Thoracic aorta (tissue), 2 donors: Measurements from ENCODE around the gene FLVCR1. TPM values are rescaled to one million over a fixed set of nuclear protein-coding genes. Genes with fewer than 3 reads are reported as not detected.

Experiments used
- ATAC-seq: fragments of 150-250 bp; one replicate; pipeline ENCODE4 v1.8.0; 2017; ENCODE audit warnings: low read depth; ENCODE audit not compliant: insufficient number of reproducible peaks, low FRiP score
- DNase-seq: peaks from one replicate; pipeline ENCODE4 v3.0.0-alpha.2; 2020; ENCODE audit warnings: low spot score
- H3K27ac ChIP-seq, 2 donors: fragments of 200-600 bp; sonication (generic); 1 replicate in 1 of 2; 2 replicates in 1 of 2; pipeline ENCODE4 v1.5.1; 2016; ENCODE audit warnings: mild to moderate bottlenecking in 2 of 2, moderate library complexity in 2 of 2
- H3K27me3 ChIP-seq: fragments of 200-600 bp; sonication (generic); replicated peaks from 2 replicates; pipeline ENCODE4 v1.6.0; 2016; ENCODE audit warnings: mild to moderate bottlenecking; ENCODE audit not compliant: insufficient read depth
- H3K36me3 ChIP-seq: fragments of 200-600 bp; sonication (generic); one replicate; pipeline ENCODE4 v1.5.1; 2016
- H3K4me1 ChIP-seq, 2 donors: fragments of 200-600 bp; sonication (generic); 1 replicate in 1 of 2; 2 replicates in 1 of 2; pipeline versions ENCODE4 v1.5.1 to v1.6.0; 2016; ENCODE audit warnings: low read depth in 2 of 2, mild to moderate bottlenecking in 1 of 2; ENCODE audit not compliant: control insufficient read depth in 1 of 2
- H3K4me3 ChIP-seq: fragments of 200-600 bp; sonication (generic); 2 replicates; pipeline ENCODE4 v1.5.1; 2016; ENCODE audit warnings: mild to moderate bottlenecking
- H3K9me3 ChIP-seq: fragments of 200-600 bp; sonication (generic); 2 replicates; pipeline ENCODE4 v1.5.1; 2016
- CTCF ChIP-seq: fragments of 200-600 bp; sonication (generic); IDR thresholded peaks from one replicate; pipeline ENCODE4 v1.5.1; 2019; ENCODE audit warnings: antibody characterized with exemption
- total RNA-seq, 2 donors: library from RNA; depleted of rRNA; stranded (reverse); fragments of >200 nt; gene quantifications; one replicate each; pipeline versions ENCODE4 v1.1.0 to v1.2.3, GENCODE V29; 2016

FLVCR1 gene
- total RNA-seq, 2 donors from 2014 or later: 7.6 to 12.0 TPM

GRCh38 chr1:212822956-212823355, 35.1 kb upstream of the FLVCR1 start:
- H3K9me3 ChIP-seq: peaks cover 13% of the 10 kb centered on the region
- TF ChIP-seq CTCF: no peak
- no peak overlapping the region for H3K27ac ChIP-seq
- H3K4me3 ChIP-seq: no peak overlapping the region
- no peaks in the 10 kb centered on the region for H3K27me3 ChIP-seq
- no peaks in the 10 kb centered on the region for H3K4me1 ChIP-seq
- ATAC-seq (no peak), DNase-seq (no peak)
- no peaks in the 10 kb centered on the region for H3K36me3 ChIP-seq

- H3K9me3 ChIP-seq: peaks cover 13% of the 10 kb centered on the region
- no peak for TF ChIP-seq CTCF
- H3K4me3 ChIP-seq: no peak overlapping the region
- no peak overlapping the region for H3K27ac ChIP-seq
- DNase-seq (no peak), ATAC-seq (no peak)
- H3K27me3 ChIP-seq: no peaks in the 10 kb centered on the region
- H3K4me1 ChIP-seq: no peaks in the 10 kb centered on the region
- H3K36me3 ChIP-seq: no peaks in the 10 kb centered on the region
Observed at GRCh38 chr1:212824201-212824600, 33.9 kb upstream of the FLVCR1 start.

- ATAC-seq: no peak
- Histone ChIP-seq H3K27me3 (no peaks in the 10 kb centered on the region), H3K4me1 (no peaks in the 10 kb centered on the region), H3K27ac (no peak overlapping the region), H3K36me3 (no peaks in the 10 kb centered on the region), H3K9me3 (peaks cover 13% of the 10 kb centered on the region), H3K4me3 (no peak overlapping the region)
- DNase-seq: no peak
- no peak for TF ChIP-seq CTCF
Observed at GRCh38 chr1:212825798-212826452, 32.1 kb upstream of the FLVCR1 start.

- Histone ChIP-seq H3K27me3 (no peaks in the 10 kb centered on the region), H3K36me3 (no peaks in the 10 kb centered on the region), H3K4me1 (no peaks in the 10 kb centered on the region), H3K9me3 (peaks cover 13% of the 10 kb centered on the region), H3K27ac (no peak overlapping the region), H3K4me3 (no peak overlapping the region)
- DNase-seq: no peak
- ATAC-seq: no peak
- no peak for TF ChIP-seq CTCF
Observed at GRCh38 chr1:212827171-212827776, 30.8 kb upstream of the FLVCR1 start.

GRCh38 chr1:212827831-212828278, 30.2 kb upstream of the FLVCR1 start:
- Histone ChIP-seq H3K27ac (no peak overlapping the region), H3K4me1 (no peaks in the 10 kb centered on the region), H3K9me3 (peaks cover 13% of the 10 kb centered on the region), H3K27me3 (no peaks in the 10 kb centered on the region), H3K36me3 (no peaks in the 10 kb centered on the region), H3K4me3 (no peak overlapping the region)
- no peak for TF ChIP-seq CTCF
- ATAC-seq (no peak), DNase-seq (no peak)
